GM13977 (cell line): ENCODE data around the gene FOXJ3.

Source experiments
- DNase-seq: peaks from one replicate; pipeline ENCODE4 v3.0.0; 2012; ENCODE audit warnings: low spot score
- CTCF ChIP-seq: IDR thresholded peaks from 2 replicates; pipeline ENCODE4 v1.5.1; 2012; ENCODE audit warnings: mild to moderate bottlenecking, control low read depth; ENCODE audit not compliant: insufficient read depth; ENCODE audit errors: extremely low read depth, missing control alignments
- in situ Hi-C: fragments of 300-500 bp; cut with MboI; formaldehyde crosslinking; loops from one replicate; pipeline ENCODE4 v1.12.0; 2022; ENCODE audit warnings: low sequenced_read_pairs, low pct_unique_long_range_greater_than_20kb, mixed read lengths, inconsistent platforms; ENCODE audit not compliant: unreplicated experiment

Gene FOXJ3

GRCh38 chr1:42128499-42128898, 206.5 kb downstream of the FOXJ3 start:
- in situ Hi-C loops = loop anchor here (25.0 kb wide), 1 partner anchor 566 kb away; no protein-coding TSS in a partner anchor
- TF ChIP-seq CTCF = no peak

GRCh38 chr1:42127767-42128166, 207.3 kb downstream of the FOXJ3 start:
- DNase-seq = no peak
- in situ Hi-C loops = loop anchor here (25.0 kb wide), 1 partner anchor 565 kb away; no protein-coding TSS in a partner anchor
- TF ChIP-seq CTCF = no peak

More at GRCh38 chr1:42128499-42128898, 206.5 kb downstream of the FOXJ3 start:
- no peak for DNase-seq
